AG04449 (cell line): Measurements from ENCODE around the gene GGCX.
"Not testable (repeated sequence)": the region's sequence is repeated elsewhere in the genome, so short reads cannot be mapped to it uniquely, and the experiment has no call there.

Experiments
- CTCF ChIA-PET: fragments of 350-600 bp; formaldehyde crosslinking; extraction: SDS; loops from one replicate; lab custom pipeline; 2021; ENCODE audit warnings: antibody characterized with exemption; lab: Yijun Ruan, JAX
- POLR2A ChIA-PET: fragments of 400-600, 350-600 bp; formaldehyde crosslinking; extraction: SDS; loops from one replicate; lab custom pipeline; 2020; ENCODE audit warnings: antibody characterized with exemption, inconsistent platforms; lab: Yijun Ruan, JAX
- DNase-seq: peaks from one replicate; pipeline ENCODE4 v3.0.0-alpha.2; 2010; ENCODE audit warnings: low read depth, low spot score
- H3K4me3 ChIP-seq: 2 replicates; pipeline ENCODE4 v1.5.1; 2011; ENCODE audit warnings: low read depth, mild to moderate bottlenecking, control low read depth, low read length
- TF ChIP-seq, protein P1 (sequence below): IDR thresholded peaks from one replicate; pipeline ENCODE4 v1.5.1; 2011; ENCODE audit warnings: mild to moderate bottlenecking, moderate library complexity, low read length, control low read depth, inconsistent platforms; ENCODE audit not compliant: insufficient read depth; ENCODE audit errors: missing control alignments

The GGCX gene

DNA sequence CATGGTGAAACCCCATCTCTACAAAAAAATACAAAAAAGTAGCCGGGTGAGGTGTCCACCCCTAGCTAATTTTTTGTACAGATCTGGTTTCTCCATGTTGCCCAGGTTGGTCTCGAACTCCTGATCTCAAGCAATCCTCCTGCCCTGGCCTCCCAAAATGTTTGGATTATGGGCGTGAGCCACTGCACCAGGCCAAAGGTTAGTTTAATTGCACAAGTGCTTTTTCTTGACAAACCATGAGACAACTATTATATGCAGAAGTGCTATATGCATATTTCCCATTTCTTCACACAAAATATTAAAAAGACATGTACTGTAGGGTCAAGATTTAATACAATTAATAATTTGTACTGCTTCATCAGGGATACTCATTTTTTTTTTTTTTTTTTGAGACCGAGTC lies 5.0 kb upstream of the GGCX start:
- ChIA-PET POLR2A (no interaction called here), CTCF (interaction anchor here (1.0 kb wide), 1 partner anchor 10 kb away, joined by 3 read pairs; no protein-coding TSS in a partner anchor)
- TF ChIP-seq, protein P1, sequence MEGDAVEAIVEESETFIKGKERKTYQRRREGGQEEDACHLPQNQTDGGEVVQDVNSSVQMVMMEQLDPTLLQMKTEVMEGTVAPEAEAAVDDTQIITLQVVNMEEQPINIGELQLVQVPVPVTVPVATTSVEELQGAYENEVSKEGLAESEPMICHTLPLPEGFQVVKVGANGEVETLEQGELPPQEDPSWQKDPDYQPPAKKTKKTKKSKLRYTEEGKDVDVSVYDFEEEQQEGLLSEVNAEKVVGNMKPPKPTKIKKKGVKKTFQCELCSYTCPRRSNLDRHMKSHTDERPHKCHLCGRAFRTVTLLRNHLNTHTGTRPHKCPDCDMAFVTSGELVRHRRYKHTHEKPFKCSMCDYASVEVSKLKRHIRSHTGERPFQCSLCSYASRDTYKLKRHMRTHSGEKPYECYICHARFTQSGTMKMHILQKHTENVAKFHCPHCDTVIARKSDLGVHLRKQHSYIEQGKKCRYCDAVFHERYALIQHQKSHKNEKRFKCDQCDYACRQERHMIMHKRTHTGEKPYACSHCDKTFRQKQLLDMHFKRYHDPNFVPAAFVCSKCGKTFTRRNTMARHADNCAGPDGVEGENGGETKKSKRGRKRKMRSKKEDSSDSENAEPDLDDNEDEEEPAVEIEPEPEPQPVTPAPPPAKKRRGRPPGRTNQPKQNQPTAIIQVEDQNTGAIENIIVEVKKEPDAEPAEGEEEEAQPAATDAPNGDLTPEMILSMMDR = no peak
- DNase-seq = no peak
- no peak overlapping the region for H3K4me3 ChIP-seq

DNA sequence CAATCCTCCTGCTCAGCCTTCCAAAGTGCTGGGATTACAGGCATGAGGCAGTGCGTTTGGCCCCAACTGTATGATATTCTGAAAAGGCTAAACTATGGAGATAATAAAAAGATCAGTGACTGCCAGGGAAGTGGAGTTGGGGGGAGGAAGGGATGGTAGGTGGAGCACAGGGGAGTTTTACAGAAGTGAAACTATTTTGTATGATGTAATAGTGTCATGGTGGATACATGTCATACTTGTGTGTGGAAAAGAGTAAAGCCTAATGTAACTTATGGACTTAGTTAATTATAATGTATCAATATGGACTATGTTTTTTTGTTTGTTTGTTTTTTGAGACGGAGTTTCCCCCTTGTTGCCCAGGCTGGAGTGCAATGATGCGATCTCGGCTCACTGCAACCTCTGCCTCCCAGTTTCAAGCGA lies 2.9 kb upstream of the GGCX start:
- ChIA-PET CTCF (interaction anchor here (0.6 to 1.1 kb wide), 2 partner anchors 12 to 51 kb away, joined by 3 to 4 read pairs; no protein-coding TSS in a partner anchor), POLR2A (interaction anchor here (0.6 kb wide), 1 partner anchor 497 kb away, joined by 3 read pairs; no protein-coding TSS in a partner anchor)
- no peak for DNase-seq
- TF ChIP-seq, protein P1 = no peak
- no peak overlapping the region for H3K4me3 ChIP-seq

DNA sequence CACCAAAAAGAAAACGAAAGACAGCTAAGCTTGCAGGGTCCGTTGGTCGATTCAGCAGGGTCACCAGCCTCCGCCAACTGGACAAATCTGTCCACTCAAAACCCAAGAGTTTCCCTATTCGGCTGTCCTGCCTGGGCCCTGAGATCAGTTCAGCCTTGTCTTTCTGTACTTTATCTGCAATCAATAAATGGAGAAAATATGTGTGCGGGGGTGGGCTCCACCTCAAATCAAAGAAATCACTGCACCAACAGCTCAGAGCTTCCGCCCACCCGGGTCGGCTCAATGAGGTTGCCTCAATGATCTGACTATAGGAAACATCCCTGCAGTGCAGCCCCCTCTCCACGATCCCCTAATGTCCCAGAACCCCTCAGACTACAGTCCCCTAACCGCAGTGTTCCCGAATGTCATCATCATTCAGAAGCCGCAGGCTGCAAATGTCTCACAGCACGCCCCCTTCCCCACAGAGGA lies 447 bp downstream of the GGCX start:
- POLR2A ChIA-PET = interaction anchor here (0.9 to 3.0 kb wide), 6 partner anchors 11 to 30 kb away, joined by 3 to 18 read pairs (median 4); partner anchors contain the start of gene MAT2A
- H3K4me3 ChIP-seq = peak overlapping the region; percentile 92
- CTCF ChIA-PET = interaction anchor here (1.3 to 30.0 kb wide), 3 partner anchors 11 to 128 kb away, joined by 3 to 922 read pairs (median 47); partner anchors contain the start of gene SH2D6
- TF ChIP-seq, protein P1 = no peak
- DNase-seq = no peak

DNA sequence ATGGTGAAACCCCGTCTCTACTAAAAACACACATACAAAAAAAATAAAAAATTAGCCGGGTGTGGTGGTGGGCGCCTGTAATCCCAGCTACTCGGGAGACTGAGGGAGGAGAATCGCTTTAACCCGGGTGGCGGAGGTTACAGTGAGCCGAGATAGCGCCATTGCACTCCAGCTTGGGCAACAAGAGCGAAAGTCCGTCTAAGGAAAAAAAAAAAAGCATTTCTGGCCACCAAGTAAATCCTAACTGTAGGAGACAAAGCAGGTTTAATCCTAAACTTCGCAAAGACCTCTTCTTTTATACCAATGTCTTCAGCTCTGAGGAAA lies 928 bp downstream of the GGCX start:
- not testable (repeated sequence) for DNase-seq
- ChIA-PET POLR2A (interaction anchor here (2.8 to 3.0 kb wide), 2 partner anchors 10 to 21 kb away, joined by 17 to 18 read pairs; partner anchors contain the start of gene MAT2A), CTCF (interaction anchor here (1.3 to 30.0 kb wide), 4 partner anchors 10 to 127 kb away, joined by 3 to 922 read pairs (median 25); partner anchors contain the start of gene SH2D6)
- H3K4me3 ChIP-seq = peak overlapping the region; percentile 92

DNA sequence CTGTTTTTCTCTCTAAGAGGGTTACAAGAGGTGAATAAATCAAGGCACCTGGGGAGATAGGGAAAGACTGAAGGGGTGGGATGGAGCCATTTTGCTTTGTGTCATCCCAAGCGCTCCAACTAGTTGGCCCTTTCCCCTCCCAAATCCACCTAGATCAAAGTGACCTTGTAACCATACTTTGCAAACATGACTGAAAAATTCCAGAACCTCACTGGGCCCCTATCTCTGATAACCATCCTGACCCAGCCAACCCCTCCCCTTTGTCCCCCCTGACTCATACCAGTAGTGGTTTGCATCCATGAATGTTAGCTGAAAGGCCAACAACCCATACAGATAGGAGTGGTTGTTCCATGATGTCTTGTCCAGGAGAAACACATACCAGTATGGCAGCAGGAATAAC lies 3.1 kb downstream of the GGCX start:
- POLR2A ChIA-PET = no interaction called here
- TF ChIP-seq, protein P1 = no peak
- no peak for DNase-seq
- CTCF ChIA-PET = interaction anchor here (1.1 to 30.0 kb wide), 3 partner anchors 8 to 125 kb away, joined by 3 to 922 read pairs (median 47); partner anchors contain the start of gene SH2D6
- no peak overlapping the region for H3K4me3 ChIP-seq

DNA sequence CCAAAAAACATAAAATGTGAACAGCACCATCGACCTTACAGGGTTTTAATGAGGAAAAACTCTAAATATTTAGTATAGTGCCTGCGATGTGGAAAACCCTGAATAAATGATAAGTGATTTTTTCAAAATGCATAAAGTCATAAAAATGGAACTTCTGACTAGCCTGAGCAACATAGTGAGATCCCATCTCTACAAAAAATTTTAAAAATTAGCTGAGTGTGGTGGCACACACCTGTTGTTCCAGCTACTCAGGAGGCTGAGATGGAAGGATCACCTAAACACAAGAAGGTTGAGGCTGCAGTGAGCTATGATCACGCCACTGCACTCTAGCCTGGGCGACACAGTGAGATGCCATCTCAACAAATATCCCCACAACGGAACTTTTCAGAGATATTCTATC lies 4.2 kb downstream of the GGCX start:
- CTCF ChIA-PET = interaction anchor here (8.3 to 30.0 kb wide), 2 partner anchors 124 to 167 kb away, joined by 124 to 922 read pairs; partner anchors contain the start of gene SH2D6

More for the DNA sequence above, 4.2 kb downstream of the GGCX start:
- TF ChIP-seq, protein P1 = no peak
- DNase-seq = no peak
- H3K4me3 ChIP-seq = no peak overlapping the region
- POLR2A ChIA-PET = interaction anchor here (1.9 kb wide), 1 partner anchor 18 kb away, joined by 9 read pairs; the partner anchor contains the start of gene MAT2A
